ENCODE data around the gene TBC1D22A. TPM values are rescaled to one million over a fixed set of nuclear protein-coding genes. Genes with fewer than 3 reads are reported as not detected.

Gene TBC1D22A
- total and polyA plus RNA-seq, 2 donors from 2014 or later = 24.6 to 39.4 TPM

GRCh38 chr22:46964773-46965550, 202.5 kb downstream of the TBC1D22A start:
- no peak overlapping the region for H3K9ac ChIP-seq (ENCODE audit: low read length in 3 of 3)
- H3K27ac ChIP-seq (ENCODE audit: low read depth in 2 of 2, low read length in 2 of 2) = no peak overlapping the region
- no peaks in the 10 kb centered on the region for H3K4me1 ChIP-seq (ENCODE audit: control insufficient read depth in 2 of 3, insufficient read depth in 2 of 3, low read depth in 1 of 3, low read length in 3 of 3)
- TF ChIP-seq CTCF (IDR thresholded peaks at IDR 0.05; ENCODE audit: borderline replicate concordance, extremely low read depth, insufficient read depth) = no peak
- H3K4me3 ChIP-seq (ENCODE audit: low read length in 3 of 3) = no peak overlapping the region
- intact Hi-C loops (cut with DNase I) = no loop called here
- no peaks in the 10 kb centered on the region for H3K9me3 ChIP-seq (ENCODE audit: control insufficient read depth in 2 of 3, insufficient read depth in 1 of 3, low read length in 3 of 3)
- peak in 2 of 5 donors; percentile 31 to 45 for DNase-seq
- FAIRE-seq = no peak
- H3K27me3 ChIP-seq (ENCODE audit: control insufficient read depth, insufficient read depth, low read length) = no peaks in the 10 kb centered on the region
- H3K36me3 ChIP-seq (ENCODE audit: control insufficient read depth in 2 of 3, insufficient read depth in 3 of 3, low read length in 3 of 3) = no peaks in the 10 kb centered on the region

GRCh38 chr22:46965555-46966494, 203.4 kb downstream of the TBC1D22A start:
- no peaks in the 10 kb centered on the region for H3K9me3 ChIP-seq (ENCODE audit: control insufficient read depth in 2 of 3, insufficient read depth in 1 of 3, low read length in 3 of 3)
- no peak for TF ChIP-seq CTCF (IDR thresholded peaks at IDR 0.05; ENCODE audit: borderline replicate concordance, extremely low read depth, insufficient read depth)
- FAIRE-seq = no peak
- peaks cover 0 to 5% (median 0%) of the 10 kb centered on the region in 3 donors for H3K4me1 ChIP-seq (ENCODE audit: control insufficient read depth in 2 of 3, insufficient read depth in 2 of 3, low read depth in 1 of 3, low read length in 3 of 3)
- no peaks in the 10 kb centered on the region for H3K27me3 ChIP-seq (ENCODE audit: control insufficient read depth, insufficient read depth, low read length)
- no peaks in the 10 kb centered on the region for H3K36me3 ChIP-seq (ENCODE audit: control insufficient read depth in 2 of 3, insufficient read depth in 3 of 3, low read length in 3 of 3)
- H3K4me3 ChIP-seq (ENCODE audit: low read length in 3 of 3) = no peak overlapping the region
- intact Hi-C loops (cut with DNase I) = no loop called here
- peak in 2 of 5 donors; percentile 24 to 56 for DNase-seq
- H3K27ac ChIP-seq (ENCODE audit: low read depth in 2 of 2, low read length in 2 of 2) = no peak overlapping the region
- no peak overlapping the region for H3K9ac ChIP-seq (ENCODE audit: low read length in 3 of 3)

DNA sequence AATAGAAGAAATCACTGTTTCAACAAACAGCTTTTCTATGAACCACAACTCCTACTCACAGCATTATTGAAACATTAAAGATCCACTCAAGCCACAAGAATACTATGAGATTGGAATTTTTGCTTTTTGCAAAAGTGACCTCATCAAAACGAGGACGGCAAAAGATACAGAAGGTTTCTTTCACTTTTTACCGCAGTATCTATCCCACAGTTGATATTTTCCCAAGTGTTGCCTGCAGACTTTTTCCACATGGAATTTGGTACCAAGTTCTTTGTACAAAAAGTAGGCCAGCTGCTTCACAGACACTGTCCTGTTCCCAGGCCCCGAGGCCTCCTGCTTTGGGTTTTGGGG, 204.0 kb downstream of the TBC1D22A start:
- no peak for DNase-seq
- FAIRE-seq = no peak
- H3K4me3 ChIP-seq (ENCODE audit: low read length in 3 of 3) = no peak overlapping the region
- H3K9me3 ChIP-seq (ENCODE audit: control insufficient read depth in 2 of 3, insufficient read depth in 1 of 3, low read length in 3 of 3) = no peaks in the 10 kb centered on the region
- no peaks in the 10 kb centered on the region for H3K27me3 ChIP-seq (ENCODE audit: control insufficient read depth, insufficient read depth, low read length)
- H3K4me1 ChIP-seq (ENCODE audit: control insufficient read depth in 2 of 3, insufficient read depth in 2 of 3, low read depth in 1 of 3, low read length in 3 of 3) = peaks cover 0 to 5% (median 0%) of the 10 kb centered on the region in 3 donors
- no peaks in the 10 kb centered on the region for H3K36me3 ChIP-seq (ENCODE audit: control insufficient read depth in 2 of 3, insufficient read depth in 3 of 3, low read length in 3 of 3)
- no peak overlapping the region for H3K27ac ChIP-seq (ENCODE audit: low read depth in 2 of 2, low read length in 2 of 2)
- no peak for TF ChIP-seq CTCF (IDR thresholded peaks at IDR 0.05; ENCODE audit: borderline replicate concordance, extremely low read depth, insufficient read depth)
- intact Hi-C loops (cut with DNase I) = no loop called here
- H3K9ac ChIP-seq (ENCODE audit: low read length in 3 of 3) = no peak overlapping the region
